Body of pancreas (tissue), 4 donors: ENCODE data around the gene LTC4S.

Experiments used
- CTCF ChIP-seq, 7 experiments: fragments of 450-650 bp in 4 of 7; fragments of 200-600 bp in 3 of 7; sonication (generic) in 3 of 7; IDR thresholded peaks; one replicate each; pipeline ENCODE4 v1.5.1; 2016 to 2019; ENCODE audit warnings: antibody characterized with exemption in 7 of 7
- POLR2A ChIP-seq, 3 donors: fragments of 450-650 bp; IDR thresholded peaks; one replicate each; pipeline ENCODE4 v1.6.1; 2016; ENCODE audit warnings: antibody characterized with exemption in 3 of 3, mild to moderate bottlenecking in 2 of 3

GRCh38 chr5:179833709-179834070 lies 39.9 kb downstream of the LTC4S start:
- TF ChIP-seq POLR2A (IDR thresholded peaks at IDR 0.05) (no peak), CTCF (IDR thresholded peaks at IDR 0.05) (no peak)
